Immature natural killer cell (primary cell): ENCODE results near the gene ATP5MG. TPM values are rescaled to one million over a fixed set of nuclear protein-coding genes. Genes with fewer than 3 reads are reported as not detected.
A peak's percentile ranks its signal among the peaks of the same experiment; 100 is the strongest.
"Not testable (repeated sequence)": the region's sequence is repeated elsewhere in the genome, so short reads cannot be mapped to it uniquely, and the experiment has no call there.

Source experiments
- DNase-seq, 3 donors: peaks; one replicate each; pipeline ENCODE4 v3.0.0; 2022; ENCODE audit warnings: mixed read lengths in 1 of 3
- H3K27ac Mint-ChIP-seq, 6 donors: one replicate each; pipeline ENCODE4 v1.8.0; 2020; ENCODE audit warnings: mixed read lengths in 6 of 6, mild to moderate bottlenecking in 5 of 6, inconsistent platforms in 4 of 6, moderate library complexity in 3 of 6
- H3K27me3 Mint-ChIP-seq, 3 donors: one replicate each; pipeline ENCODE4 v1.8.0; 2020 to 2021; ENCODE audit warnings: low read depth in 3 of 3, mild to moderate bottlenecking in 3 of 3, mixed read lengths in 3 of 3, moderate library complexity in 3 of 3, inconsistent platforms in 1 of 3
- H3K36me3 Mint-ChIP-seq, 3 donors: one replicate each; pipeline ENCODE4 v1.8.0; 2020; ENCODE audit warnings: mixed read lengths in 3 of 3, inconsistent platforms in 2 of 3, mild to moderate bottlenecking in 2 of 3
- H3K4me1 Mint-ChIP-seq, 2 donors: one replicate each; pipeline ENCODE4 v1.8.0; 2020; ENCODE audit warnings: inconsistent platforms in 2 of 2, mild to moderate bottlenecking in 2 of 2, mixed read lengths in 2 of 2, moderate library complexity in 1 of 2
- H3K4me3 Mint-ChIP-seq, 5 donors: one replicate each; pipeline ENCODE4 v1.8.0; 2020; ENCODE audit warnings: mild to moderate bottlenecking in 5 of 5, mixed read lengths in 5 of 5, inconsistent platforms in 3 of 5, moderate library complexity in 3 of 5
- H3K9me3 Mint-ChIP-seq, 6 donors: one replicate each; pipeline ENCODE4 v1.8.0; 2020; ENCODE audit warnings: mild to moderate bottlenecking in 6 of 6, mixed read lengths in 6 of 6, inconsistent platforms in 4 of 6, moderate library complexity in 3 of 6
- polyA plus RNA-seq, 3 donors: library from polyadenylated mRNA; unstranded; fragments of 300-500 nt; fragmentation: Illumina TruSeq; gene quantifications; one replicate each; pipeline ENCODE4 v1.2.3, GENCODE V29; 2021

ATP5MG gene
- polyA plus RNA-seq, 3 donors from 2014 or later: 448 to 825 (median 551) TPM

DNA sequence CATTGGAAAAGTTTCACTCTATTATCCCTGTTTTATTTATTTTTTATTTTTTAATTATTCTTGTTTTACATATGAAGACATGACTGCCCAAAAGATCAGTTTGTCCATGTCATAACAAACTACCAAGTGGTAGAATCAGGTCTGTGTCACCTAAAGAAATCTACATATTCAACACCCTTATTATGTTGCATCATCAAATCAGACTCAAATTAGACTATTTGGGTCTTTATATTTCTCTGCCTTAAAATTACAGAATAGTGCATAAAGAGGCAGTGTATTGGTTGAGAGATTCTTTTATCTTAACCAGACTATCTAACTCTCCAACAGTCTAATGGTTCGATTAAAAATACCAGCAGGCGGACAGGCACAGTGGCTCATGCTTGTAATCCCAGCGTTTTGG, 18.5 kb upstream of the ATP5MG start:
- Mint-ChIP-seq H3K4me3 (no peak overlapping the region), H3K4me1 (no peaks in the 10 kb centered on the region), H3K9me3 (no peaks in the 10 kb centered on the region), H3K27ac (no peak overlapping the region), H3K36me3 (peaks cover 26 to 78% (median 65%) of the 10 kb centered on the region in 3 donors), H3K27me3 (no peaks in the 10 kb centered on the region)
- DNase-seq: no peak

DNA sequence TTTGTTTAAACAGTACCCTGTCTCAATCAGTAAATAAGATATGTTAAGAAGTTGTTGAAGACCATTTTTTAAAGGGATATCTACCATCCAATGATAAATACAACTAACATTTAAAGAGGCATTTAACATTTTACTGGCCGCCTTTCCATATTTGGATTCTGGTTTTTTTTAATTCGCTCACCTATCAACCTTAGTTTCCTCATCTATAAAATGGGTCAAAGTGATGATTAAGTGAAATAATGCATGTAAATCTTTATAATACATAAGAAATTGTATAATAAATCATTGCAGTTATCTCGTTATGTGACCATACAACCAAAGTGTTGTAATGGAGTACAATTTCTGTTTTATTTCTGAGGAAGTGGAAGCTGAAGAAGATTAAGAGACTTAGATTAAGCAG, 17.7 kb upstream of the ATP5MG start:
- Mint-ChIP-seq H3K36me3 (peaks cover 26 to 72% (median 60%) of the 10 kb centered on the region in 3 donors), H3K9me3 (no peaks in the 10 kb centered on the region), H3K4me1 (no peaks in the 10 kb centered on the region), H3K27me3 (no peaks in the 10 kb centered on the region), H3K4me3 (no peak overlapping the region), H3K27ac (no peak overlapping the region)
- DNase-seq: no peak

DNA sequence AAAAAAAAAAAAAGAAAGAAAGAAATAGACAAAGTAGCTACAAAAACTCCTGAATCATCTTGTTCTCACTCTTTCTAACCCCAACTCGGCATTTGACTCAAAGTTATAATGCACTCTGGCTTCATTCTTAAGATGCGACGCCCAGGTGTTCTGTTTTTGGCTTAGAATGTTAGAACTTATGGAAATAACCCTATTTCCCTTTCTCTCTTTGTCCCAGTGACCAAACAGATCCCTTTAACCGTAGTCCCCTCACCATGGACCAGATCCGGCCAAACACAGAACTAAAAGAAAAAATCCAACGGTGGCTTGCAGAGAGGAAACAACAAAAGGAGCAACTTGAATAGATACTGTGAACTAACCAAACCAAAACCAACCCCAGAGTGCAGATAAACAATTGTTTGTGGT, 5.3 kb upstream of the ATP5MG start:
- Mint-ChIP-seq H3K4me1 (peaks cover 13% of the 10 kb centered on the region in 2 donors), H3K27ac (peak overlapping the region in 3 of 6 donors; percentile 6 to 37 (median 33)), H3K36me3 (peaks cover 18 to 32% (median 22%) of the 10 kb centered on the region in 3 donors), H3K4me3 (no peak overlapping the region), H3K9me3 (no peaks in the 10 kb centered on the region), H3K27me3 (peaks cover under 1 to 2% (median 2%) of the 10 kb centered on the region in 3 donors)
- DNase-seq: no peak

DNA sequence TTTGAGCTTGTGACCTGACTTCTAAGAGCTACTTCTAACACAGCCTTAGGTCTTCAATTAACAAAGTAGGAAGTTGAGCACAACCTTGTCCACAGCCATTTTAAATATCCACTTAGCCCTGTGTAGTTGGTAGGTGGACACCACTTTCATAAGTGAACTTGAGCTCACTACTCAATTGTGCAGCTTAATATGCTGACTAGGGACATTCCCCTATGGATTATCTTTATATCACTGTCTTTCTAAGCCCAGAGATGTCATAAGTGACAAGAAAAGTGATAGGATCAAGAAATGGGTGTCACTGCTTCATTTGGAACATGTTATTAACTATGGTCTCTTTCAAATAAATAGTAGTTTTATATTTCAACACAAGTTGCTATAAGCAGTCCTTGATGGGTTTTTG, 4.0 kb upstream of the ATP5MG start:
- Mint-ChIP-seq H3K27ac (peak overlapping the region in 2 of 6 donors; percentile 13 to 46), H3K4me3 (no peak overlapping the region), H3K9me3 (no peaks in the 10 kb centered on the region), H3K27me3 (peaks cover 5 to 6% (median 5%) of the 10 kb centered on the region in 3 donors), H3K36me3 (peaks cover 14 to 27% (median 15%) of the 10 kb centered on the region in 3 donors), H3K4me1 (peaks cover 26 to 27% of the 10 kb centered on the region in 2 donors)
- no peak for DNase-seq

DNA sequence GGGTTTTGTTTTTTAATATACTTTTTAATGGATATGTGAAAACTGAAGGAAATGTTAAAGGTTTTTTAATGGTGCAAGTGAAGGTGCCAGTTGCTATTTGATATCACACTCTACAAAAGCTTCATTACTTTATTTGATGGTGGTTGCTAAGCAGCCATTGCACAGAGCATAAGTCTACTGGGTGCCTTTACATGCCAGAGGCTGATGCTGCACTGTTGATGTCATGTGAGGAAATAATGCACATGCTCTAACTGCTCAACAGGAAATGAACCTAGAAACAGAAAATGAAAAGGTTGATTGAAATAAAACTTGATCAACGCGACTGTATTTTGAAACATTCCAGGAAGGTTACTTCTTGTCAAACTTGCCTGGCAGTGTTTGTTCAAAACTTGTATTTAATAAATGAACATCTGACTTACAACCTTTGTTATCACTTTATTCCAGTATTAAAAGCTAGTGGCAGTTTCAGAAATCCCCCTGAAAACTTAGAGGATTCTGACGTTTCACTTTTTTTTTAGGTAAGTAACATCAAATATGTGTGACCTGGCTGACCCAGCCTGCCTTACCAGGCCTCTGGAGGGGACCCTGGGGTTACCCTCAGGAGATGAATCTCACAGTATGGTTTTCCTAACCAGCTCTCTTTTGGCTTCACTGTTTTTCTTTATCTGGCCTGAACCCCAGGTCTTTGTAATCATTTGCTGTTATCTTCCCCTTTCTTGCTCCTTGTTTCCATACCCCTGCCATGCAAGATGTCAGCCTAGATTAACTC, 2.4 kb upstream of the ATP5MG start:
- Mint-ChIP-seq H3K27me3 (peaks cover 5 to 8% (median 6%) of the 10 kb centered on the region in 3 donors), H3K27ac (peak overlapping the region; percentile 12 to 100 (median 90)), H3K4me3 (peak overlapping the region in 3 of 5 donors; percentile 11 to 91 (median 38)), H3K4me1 (peaks cover 34 to 38% of the 10 kb centered on the region in 2 donors), H3K9me3 (no peaks in the 10 kb centered on the region), H3K36me3 (peaks cover 10 to 19% (median 13%) of the 10 kb centered on the region in 3 donors)
- peak in 2 of 3 donors; percentile 2 to 8 for DNase-seq

DNA sequence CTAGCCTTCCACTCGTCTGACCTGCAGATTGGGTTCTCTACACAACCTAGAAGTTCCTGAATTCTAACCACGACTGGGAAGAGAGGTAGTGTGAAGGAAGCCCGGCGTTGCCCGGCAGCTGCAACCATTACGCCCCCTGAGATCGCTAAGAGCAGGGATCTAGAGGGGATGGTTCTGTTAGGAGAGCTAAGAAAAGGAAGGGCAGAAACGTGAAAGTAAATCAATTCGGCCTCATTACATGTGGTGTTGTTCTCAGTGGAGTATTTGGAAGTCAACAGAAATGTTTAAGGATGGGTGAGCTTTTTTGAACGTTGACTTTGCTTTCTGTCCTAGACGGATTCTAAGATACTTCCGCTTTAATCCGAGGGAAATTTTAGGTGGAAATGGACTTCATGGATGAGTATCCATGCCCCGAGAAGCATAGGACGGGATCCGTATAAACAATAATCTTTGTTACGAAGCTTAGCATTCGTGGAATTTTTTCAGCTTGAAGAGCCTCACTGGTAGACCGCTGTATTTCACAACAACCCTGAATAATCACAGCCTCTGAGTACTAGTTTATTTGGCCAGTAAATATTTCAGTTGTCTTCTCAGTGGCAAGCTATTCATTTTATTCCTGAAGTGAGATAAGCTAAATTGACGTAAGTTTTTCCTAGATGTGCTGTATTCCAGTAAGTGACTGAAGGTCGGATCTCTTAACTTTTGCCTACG, 629 bp downstream of the ATP5MG start:
- no peaks in the 10 kb centered on the region for H3K9me3 Mint-ChIP-seq
- peak overlapping the region; percentile 93 to 100 (median 98) for H3K27ac Mint-ChIP-seq
- DNase-seq: peak in 1 of 3 donors; percentile 1
- peaks cover 51 to 66% of the 10 kb centered on the region in 2 donors for H3K4me1 Mint-ChIP-seq
- peak overlapping the region; percentile 91 to 98 (median 97) for H3K4me3 Mint-ChIP-seq
- H3K36me3 Mint-ChIP-seq: peaks cover 0 to 5% (median 4%) of the 10 kb centered on the region in 3 donors
- peaks cover 5 to 8% (median 6%) of the 10 kb centered on the region in 3 donors for H3K27me3 Mint-ChIP-seq

DNA sequence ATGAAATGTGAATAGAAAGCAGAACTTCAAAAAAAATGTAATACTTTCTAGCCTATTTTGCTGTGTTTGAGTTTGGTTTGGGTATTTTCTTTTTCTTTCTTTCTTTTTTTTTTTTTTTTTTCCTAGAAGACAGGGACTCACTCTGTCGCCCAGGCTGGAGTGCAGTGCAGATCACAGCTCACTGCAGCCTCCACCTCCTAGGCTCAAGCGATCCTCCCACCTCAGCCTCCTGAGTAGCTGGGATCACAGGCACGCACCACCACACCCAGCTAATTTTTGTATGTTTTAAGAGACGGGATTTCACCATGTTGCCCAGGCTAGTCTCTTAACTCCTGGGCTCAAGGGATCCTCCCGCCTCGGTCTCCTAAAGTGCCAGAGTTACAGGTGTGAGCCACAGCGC, 1.2 kb downstream of the ATP5MG start:
- Mint-ChIP-seq H3K4me1 (peaks cover 51 to 66% of the 10 kb centered on the region in 2 donors), H3K4me3 (peak overlapping the region; percentile 91 to 98 (median 97)), H3K27ac (peak overlapping the region; percentile 73 to 100 (median 96))
- not testable (repeated sequence) for DNase-seq, H3K36me3 Mint-ChIP-seq, H3K9me3 Mint-ChIP-seq, H3K27me3 Mint-ChIP-seq

DNA sequence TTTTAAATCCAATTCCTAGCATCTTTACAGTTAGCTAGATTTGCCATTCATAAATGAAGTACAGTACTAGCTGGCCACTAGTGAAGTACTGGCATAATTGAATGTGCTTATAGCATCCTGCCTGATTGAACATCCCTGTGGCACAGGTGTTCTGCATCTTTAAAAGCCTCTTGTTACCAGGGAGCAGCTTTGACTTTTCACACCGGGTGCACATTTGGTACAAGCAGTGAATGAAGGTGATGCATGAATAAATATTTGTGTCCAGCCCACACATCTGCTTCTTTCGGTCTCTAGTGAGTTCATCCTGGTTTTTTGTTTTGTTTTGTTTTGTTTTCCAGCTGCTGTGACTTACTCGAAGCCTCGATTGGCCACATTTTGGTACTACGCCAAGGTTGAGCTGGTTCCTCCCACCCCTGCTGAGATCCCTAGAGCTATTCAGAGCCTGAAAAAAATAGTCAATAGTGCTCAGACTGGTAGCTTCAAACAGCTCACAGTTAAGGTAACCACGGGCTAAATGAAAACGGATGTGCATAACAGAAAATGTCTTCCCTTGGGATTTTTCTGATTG, 5.3 kb downstream of the ATP5MG start:
- no peaks in the 10 kb centered on the region for H3K9me3 Mint-ChIP-seq
- H3K36me3 Mint-ChIP-seq: peaks cover 0 to 15% (median 10%) of the 10 kb centered on the region in 3 donors
- H3K27me3 Mint-ChIP-seq: peaks cover 0 to 4% (median 1%) of the 10 kb centered on the region in 3 donors
- no peak for DNase-seq
- H3K4me3 Mint-ChIP-seq: no peak overlapping the region
- peak overlapping the region in 1 of 6 donors; percentile 30 for H3K27ac Mint-ChIP-seq
- peaks cover 34 to 60% of the 10 kb centered on the region in 2 donors for H3K4me1 Mint-ChIP-seq

DNA sequence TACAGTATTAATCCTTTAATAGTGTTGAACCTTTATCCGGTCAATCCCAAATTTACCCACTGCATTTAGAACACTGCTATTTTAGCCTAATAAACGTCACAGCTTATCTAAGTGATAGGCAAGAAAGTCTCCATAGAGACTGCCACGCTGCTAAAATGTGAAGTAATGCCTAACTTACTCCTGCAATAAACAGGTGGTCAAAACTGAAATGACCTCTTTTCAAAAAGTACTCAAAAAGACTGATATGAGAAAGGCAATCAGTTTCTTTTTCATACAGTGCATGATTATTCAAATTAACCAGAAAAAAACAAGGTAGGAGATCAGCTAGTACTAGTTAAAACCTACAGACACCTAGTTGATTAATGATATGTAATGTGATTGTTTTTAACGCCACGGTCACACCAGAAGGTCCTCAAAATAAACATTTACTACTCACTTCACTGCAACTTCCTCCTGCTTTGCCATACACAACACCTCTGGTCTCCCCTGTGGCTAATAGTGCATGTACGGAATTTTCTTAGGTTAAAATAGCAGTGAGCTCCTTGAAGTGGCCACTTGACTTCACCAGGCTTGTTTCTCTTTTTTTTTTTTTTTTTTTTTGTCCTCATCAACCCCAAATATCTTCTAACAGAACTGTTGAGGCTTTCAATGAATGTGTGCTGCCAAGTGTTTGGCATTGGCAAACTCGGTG, 8.8 kb downstream of the ATP5MG start:
- no peak for DNase-seq
- Mint-ChIP-seq H3K27ac (peak overlapping the region in 1 of 6 donors; percentile 52), H3K4me1 (peaks cover 10 to 28% of the 10 kb centered on the region in 2 donors), H3K9me3 (no peaks in the 10 kb centered on the region), H3K36me3 (peaks cover 0 to 15% (median 10%) of the 10 kb centered on the region in 3 donors), H3K4me3 (no peak overlapping the region), H3K27me3 (peaks cover 0 to 1% (median 0%) of the 10 kb centered on the region in 3 donors)

DNA sequence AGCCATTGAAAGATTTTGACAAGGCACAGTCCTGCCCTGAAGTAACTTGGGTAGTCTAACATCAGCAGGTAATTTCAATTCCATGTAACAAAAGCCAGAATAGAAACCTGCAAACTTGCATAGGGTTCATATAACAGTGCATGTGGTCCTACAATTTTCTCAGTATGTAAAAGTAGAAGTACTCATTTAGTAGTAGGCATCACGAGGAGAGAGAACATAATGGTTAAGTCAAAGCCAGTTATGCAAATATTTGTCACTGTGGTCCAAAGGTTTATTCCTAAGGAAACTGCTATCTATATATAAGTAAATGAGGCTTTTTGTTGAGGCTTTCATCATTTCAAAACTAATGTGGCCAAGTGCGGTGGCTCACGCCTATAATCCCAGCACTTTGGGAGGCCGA, 10.1 kb downstream of the ATP5MG start:
- peak overlapping the region in 2 of 6 donors; percentile 9 to 65 for H3K27ac Mint-ChIP-seq
- peaks cover 0 to 15% (median 10%) of the 10 kb centered on the region in 3 donors for H3K36me3 Mint-ChIP-seq
- DNase-seq: no peak
- H3K4me3 Mint-ChIP-seq: no peak overlapping the region
- H3K4me1 Mint-ChIP-seq: peaks cover 2 to 15% of the 10 kb centered on the region in 2 donors
- no peaks in the 10 kb centered on the region for H3K9me3 Mint-ChIP-seq
- H3K27me3 Mint-ChIP-seq: peaks cover 0 to 1% (median 0%) of the 10 kb centered on the region in 3 donors

DNA sequence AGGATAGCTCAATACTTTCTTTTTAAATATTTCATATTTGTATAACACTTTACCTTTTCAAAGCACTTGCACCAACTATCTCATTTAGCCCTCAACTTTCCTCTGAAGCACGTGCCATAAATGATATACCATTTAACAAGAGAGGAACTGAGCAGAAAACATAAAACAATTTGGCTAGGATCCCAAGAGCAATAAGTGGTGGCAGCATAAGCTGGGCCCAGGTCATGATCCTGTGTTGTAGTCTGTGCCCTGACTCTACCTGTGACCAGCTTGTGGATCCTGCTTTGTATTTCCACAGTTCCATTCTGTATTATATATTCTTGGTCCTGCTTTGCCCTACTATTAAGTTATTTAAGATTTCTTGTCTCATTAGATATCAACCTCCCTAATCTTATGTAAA, 11.5 kb downstream of the ATP5MG start:
- H3K27ac Mint-ChIP-seq: peak overlapping the region in 1 of 6 donors; percentile 18

DNA sequence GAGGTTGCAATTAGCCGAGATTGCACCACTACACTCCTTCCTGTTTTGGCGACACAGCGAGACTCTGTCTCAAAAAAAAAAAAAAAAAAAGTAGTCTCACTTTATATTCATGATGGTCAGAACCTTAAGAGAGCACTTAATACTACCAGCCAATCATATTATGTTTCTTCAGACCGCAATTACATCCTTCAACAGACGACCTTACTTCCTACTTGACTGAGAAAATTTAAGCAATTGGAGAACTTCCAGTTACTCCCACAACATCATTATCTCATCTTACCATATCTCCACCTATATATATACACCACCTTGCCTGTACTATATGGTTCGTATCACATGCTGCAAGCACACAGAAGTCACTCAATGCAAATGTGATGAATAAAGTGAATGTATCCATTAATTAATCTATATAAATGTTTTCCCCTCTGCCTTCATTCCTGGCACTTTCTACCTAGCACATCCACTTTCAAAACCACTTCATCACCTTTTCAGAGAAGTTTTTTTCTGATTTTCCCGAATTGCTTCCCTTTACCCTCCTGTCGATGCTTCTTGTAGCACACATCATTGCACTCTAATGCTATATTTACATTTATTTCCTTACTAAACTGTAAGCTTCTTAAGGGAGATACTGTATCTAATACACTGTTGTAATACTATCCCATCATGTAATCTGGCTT, 13.8 kb downstream of the ATP5MG start:
- DNase-seq: no peak
- no peak overlapping the region for H3K27ac Mint-ChIP-seq

More for the DNA sequence above, 11.5 kb downstream of the ATP5MG start:
- DNase-seq: no peak
- H3K4me3 Mint-ChIP-seq: no peak overlapping the region
- H3K36me3 Mint-ChIP-seq: peaks cover 0 to 8% (median 4%) of the 10 kb centered on the region in 3 donors
- H3K4me1 Mint-ChIP-seq: peaks cover 2 to 12% of the 10 kb centered on the region in 2 donors
- no peaks in the 10 kb centered on the region for H3K9me3 Mint-ChIP-seq
- peaks cover 0 to 1% (median 0%) of the 10 kb centered on the region in 3 donors for H3K27me3 Mint-ChIP-seq

DNA sequence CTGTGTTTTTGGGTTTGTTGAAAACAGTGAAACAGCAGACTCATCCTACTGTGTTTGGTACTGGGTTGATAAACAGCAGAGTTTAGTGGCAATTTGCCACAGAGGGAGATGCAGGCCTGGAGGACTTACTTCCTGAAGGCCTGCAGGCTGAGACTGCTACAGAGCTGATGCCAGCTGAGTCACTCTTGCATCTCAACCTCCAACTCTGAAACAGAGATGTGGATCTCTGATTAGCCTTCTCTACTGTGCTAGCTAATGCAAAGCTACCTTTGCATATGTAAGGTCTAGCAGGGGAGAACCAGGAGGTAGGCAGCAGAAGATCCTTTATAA, 14.3 kb downstream of the ATP5MG start:
- Mint-ChIP-seq H3K36me3 (no peaks in the 10 kb centered on the region), H3K4me3 (no peak overlapping the region), H3K9me3 (no peaks in the 10 kb centered on the region), H3K4me1 (no peaks in the 10 kb centered on the region), H3K27ac (no peak overlapping the region), H3K27me3 (no peaks in the 10 kb centered on the region)
- no peak for DNase-seq

More for the DNA sequence above, 13.8 kb downstream of the ATP5MG start:
- Mint-ChIP-seq H3K4me1 (peaks cover 0 to 2% of the 10 kb centered on the region in 2 donors), H3K9me3 (no peaks in the 10 kb centered on the region), H3K4me3 (no peak overlapping the region), H3K36me3 (no peaks in the 10 kb centered on the region), H3K27me3 (peaks cover 0 to 1% (median 0%) of the 10 kb centered on the region in 3 donors)
